HepG2 (cell line): ENCODE data around the gene WWC1. TPM values are rescaled to one million over a fixed set of nuclear protein-coding genes. Genes with fewer than 3 reads are reported as not detected.

ENCODE experiments used
- BRD4 ChIP-seq: sonication (generic); formaldehyde crosslinking; IDR thresholded peaks from 2 replicates; pipeline ENCODE4 v1.4.0; 2020; ENCODE audit warnings: missing genetic modification reagents
- DR1 ChIP-seq: sonication (generic); formaldehyde crosslinking; IDR thresholded peaks from 2 replicates; pipeline ENCODE4 v1.8.0; 2021; ENCODE audit warnings: mild to moderate bottlenecking, missing genetic modification reagents, inconsistent platforms
- ETV5 ChIP-seq: IDR thresholded peaks from 2 replicates; pipeline ENCODE4 v1.6.1; 2018; ENCODE audit warnings: missing biosample characterization, missing genetic modification reagents, inconsistent platforms, borderline replicate concordance
- FOXP1 ChIP-seq, 2 experiments: fragments of 450-650 bp in 1 of 2; IDR thresholded peaks; 2 replicates each; pipeline ENCODE4 v1.6.1; 2017 to 2018; ENCODE audit warnings: antibody characterized with exemption in 1 of 2
- HNF1A ChIP-seq, 2 experiments: sonication (generic) in 1 of 2; formaldehyde crosslinking in 1 of 2; IDR thresholded peaks; 2 replicates each; pipeline versions ENCODE4 v1.4.0 to v1.6.1; 2016 to 2020; ENCODE audit warnings: borderline replicate concordance in 1 of 2, low read depth in 1 of 2, mild to moderate bottlenecking in 1 of 2, missing genetic modification reagents in 1 of 2
- ISL2 ChIP-seq: sonication (generic); formaldehyde crosslinking; IDR thresholded peaks from 2 replicates; pipeline ENCODE4 v1.5.0; 2020; ENCODE audit warnings: missing genetic modification reagents
- NRL ChIP-seq: sonication (generic); formaldehyde crosslinking; IDR thresholded peaks from 2 replicates; pipeline ENCODE4 v1.5.0; 2020; ENCODE audit warnings: missing genetic modification reagents, mild to moderate bottlenecking, moderate library complexity, borderline replicate concordance
- RBM22 ChIP-seq: fragments of 200-400 bp; formaldehyde crosslinking; optimal IDR thresholded peaks from 2 replicates; pipeline ENCODE3; 2017; ENCODE audit warnings: mild to moderate bottlenecking, low read length, moderate library complexity
- SIX1 ChIP-seq: sonication (generic); formaldehyde crosslinking; IDR thresholded peaks from 2 replicates; pipeline ENCODE4 v1.4.0; 2020; ENCODE audit warnings: missing genetic modification reagents, borderline replicate concordance
- TBL1XR1 ChIP-seq: fragments of 150-350 bp; IDR thresholded peaks from 2 replicates; pipeline ENCODE4 v1.6.1; 2014; ENCODE audit warnings: borderline replicate concordance, low read length; ENCODE audit not compliant: partially characterized antibody
- ZFAT ChIP-seq: sonication (generic); formaldehyde crosslinking; conservative IDR thresholded peaks from 2 replicates; pipeline ENCODE4 v1.8.1; 2023; ENCODE audit warnings: missing genetic modification reagents, inconsistent platforms
- ZFP90 ChIP-seq: sonication (generic); formaldehyde crosslinking; IDR thresholded peaks from 2 replicates; pipeline ENCODE4 v1.8.0; 2022; ENCODE audit warnings: missing genetic modification reagents, mild to moderate bottlenecking, inconsistent platforms, borderline replicate concordance
- ZNF484 ChIP-seq: sonication (generic); formaldehyde crosslinking; IDR thresholded peaks from 2 replicates; pipeline ENCODE4 v1.5.1; 2020; ENCODE audit warnings: mild to moderate bottlenecking, low read depth, missing genetic modification reagents, borderline replicate concordance
- ZNF609 ChIP-seq: sonication (generic); formaldehyde crosslinking; IDR thresholded peaks from 2 replicates; pipeline ENCODE4 v1.4.0; 2020; ENCODE audit warnings: mild to moderate bottlenecking, missing genetic modification reagents, borderline replicate concordance
- polyA plus RNA-seq, 8 experiments: library from polyadenylated mRNA; depleted of rRNA in 3 of 8; stranded (reverse) in 7 of 8; unstranded in 1 of 8; fragments of >200 nt; fragmentation: Illumina TruSeq in 4 of 8; extraction: Trizol in 4 of 8; gene quantifications; 2 replicates each; pipeline versions ENCODE4 v1.2.1 to v1.2.3, GENCODE V29; 2011 to 2016; ENCODE audit warnings: low read depth in 4 of 8, missing spikeins in 1 of 8, mixed read lengths in 1 of 8; ENCODE audit not compliant: insufficient read depth in 1 of 8
- total RNA-seq, 5 experiments: library from RNA; depleted of rRNA; stranded (reverse); fragments of >200 nt; fragmentation: Illumina TruSeq; extraction: Trizol; gene quantifications; 2 replicates each; pipeline ENCODE4 v1.2.3, GENCODE V29; 2016; ENCODE audit warnings: low read depth in 1 of 5
- TF ChIP-seq, protein P1 (sequence below): sonication (generic); formaldehyde crosslinking; IDR thresholded peaks from 2 replicates; pipeline ENCODE4 v1.4.0; 2020; ENCODE audit warnings: missing genetic modification reagents, mild to moderate bottlenecking, borderline replicate concordance

Gene WWC1
- total and polyA plus RNA-seq, 2 of the 13 experiments (the other 11 are each of a cell fraction or from before 2014, with no cell fraction given): 8.3 to 17.9 TPM

DNA sequence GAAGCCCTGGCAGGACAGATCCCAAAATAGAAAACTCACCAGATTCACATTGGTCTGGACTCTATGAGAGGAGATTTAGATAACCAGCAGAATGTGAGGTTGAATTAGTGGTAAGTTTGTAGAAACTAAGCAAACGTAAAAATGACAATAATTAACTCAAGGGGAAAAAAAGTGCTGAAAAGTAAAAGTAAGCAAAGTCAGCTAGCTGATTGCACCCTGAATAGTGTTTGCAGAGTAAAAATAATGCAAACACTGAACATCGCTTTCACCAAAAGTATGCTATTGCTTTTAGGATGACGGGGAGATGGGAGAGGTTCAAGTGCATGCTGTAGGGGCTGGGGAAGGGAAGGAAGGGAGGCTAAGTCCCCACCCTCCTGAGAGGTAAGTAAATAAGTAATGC is 102.3 kb downstream of the WWC1 start (continued):
- TF ChIP-seq DR1 (CRISPR knock-in tag) (no peak), ZFAT (no peak), ETV5 (CRISPR knock-in tag) (no peak), ISL2 (CRISPR knock-in tag) (peak; percentile 44; the same call in 1 of the 2 replicates), NRL (CRISPR knock-in tag) (no peak), FOXP1 (IDR thresholded peaks at IDR 0.05) (no peak), FOXP1 (CRISPR knock-in tag; IDR thresholded peaks at IDR 0.05) (0 out of 2 replicates have a peak, but pooled peaks have one; percentile 17), ZNF609 (CRISPR knock-in tag) (peak; percentile 71; the same call in 1 of the 2 replicates), ZNF484 (CRISPR knock-in tag) (no peak), HNF1A (IDR thresholded peaks at IDR 0.05; ENCODE audit: low read depth) (peak; percentile 53), HNF1A (CRISPR knock-in tag; IDR thresholded peaks at IDR 0.05; ENCODE audit: borderline replicate concordance) (peak; percentile 77; the same call in 1 of the 2 replicates), TBL1XR1 (no peak), BRD4 (no peak), ZFP90 (CRISPR knock-in tag) (no peak), RBM22 (no peak), SIX1 (CRISPR knock-in tag) (no peak)
- TF ChIP-seq, protein P1, sequence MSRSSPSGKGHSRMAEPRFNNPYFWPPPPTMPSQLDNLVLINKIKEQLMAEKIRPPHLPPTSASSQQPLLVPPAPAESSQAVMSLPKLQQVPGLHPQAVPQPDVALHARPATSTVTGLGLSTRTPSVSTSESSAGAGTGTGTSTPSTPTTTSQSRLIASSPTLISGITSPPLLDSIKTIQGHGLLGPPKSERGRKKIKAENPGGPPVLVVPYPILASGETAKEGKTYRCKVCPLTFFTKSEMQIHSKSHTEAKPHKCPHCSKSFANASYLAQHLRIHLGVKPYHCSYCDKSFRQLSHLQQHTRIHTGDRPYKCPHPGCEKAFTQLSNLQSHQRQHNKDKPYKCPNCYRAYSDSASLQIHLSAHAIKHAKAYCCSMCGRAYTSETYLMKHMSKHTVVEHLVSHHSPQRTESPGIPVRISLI (CRISPR knock-in tag): peak; percentile 73; the same call in 1 of the 2 replicates
